Mucosa of stomach (tissue), 1 donor: ENCODE data around the gene KCNQ1.

Experiments used
- H3K27me3 ChIP-seq: one replicate; pipeline ENCODE4 v1.7.0; 2013; ENCODE audit warnings: mild to moderate bottlenecking, low read length; ENCODE audit not compliant: control insufficient read depth, insufficient read depth
- H3K36me3 ChIP-seq: one replicate; pipeline ENCODE4 v1.7.0; 2013; ENCODE audit warnings: low read length; ENCODE audit not compliant: control insufficient read depth, insufficient read depth
- H3K4me1 ChIP-seq: one replicate; pipeline ENCODE4 v1.7.0; 2013; ENCODE audit warnings: mild to moderate bottlenecking, low read length; ENCODE audit not compliant: control insufficient read depth, insufficient read depth
- H3K4me3 ChIP-seq: one replicate; pipeline ENCODE4 v1.7.0; 2013; ENCODE audit warnings: low read length
- H3K9ac ChIP-seq: one replicate; pipeline ENCODE4 v1.7.0; 2013; ENCODE audit warnings: mild to moderate bottlenecking, low read length, moderate library complexity
- H3K9me3 ChIP-seq: one replicate; pipeline ENCODE4 v1.7.0; 2013; ENCODE audit warnings: mild to moderate bottlenecking, low read length, moderate library complexity; ENCODE audit not compliant: control insufficient read depth
- donor health status: Pancreatic carcinoma.

The KCNQ1 gene

DNA sequence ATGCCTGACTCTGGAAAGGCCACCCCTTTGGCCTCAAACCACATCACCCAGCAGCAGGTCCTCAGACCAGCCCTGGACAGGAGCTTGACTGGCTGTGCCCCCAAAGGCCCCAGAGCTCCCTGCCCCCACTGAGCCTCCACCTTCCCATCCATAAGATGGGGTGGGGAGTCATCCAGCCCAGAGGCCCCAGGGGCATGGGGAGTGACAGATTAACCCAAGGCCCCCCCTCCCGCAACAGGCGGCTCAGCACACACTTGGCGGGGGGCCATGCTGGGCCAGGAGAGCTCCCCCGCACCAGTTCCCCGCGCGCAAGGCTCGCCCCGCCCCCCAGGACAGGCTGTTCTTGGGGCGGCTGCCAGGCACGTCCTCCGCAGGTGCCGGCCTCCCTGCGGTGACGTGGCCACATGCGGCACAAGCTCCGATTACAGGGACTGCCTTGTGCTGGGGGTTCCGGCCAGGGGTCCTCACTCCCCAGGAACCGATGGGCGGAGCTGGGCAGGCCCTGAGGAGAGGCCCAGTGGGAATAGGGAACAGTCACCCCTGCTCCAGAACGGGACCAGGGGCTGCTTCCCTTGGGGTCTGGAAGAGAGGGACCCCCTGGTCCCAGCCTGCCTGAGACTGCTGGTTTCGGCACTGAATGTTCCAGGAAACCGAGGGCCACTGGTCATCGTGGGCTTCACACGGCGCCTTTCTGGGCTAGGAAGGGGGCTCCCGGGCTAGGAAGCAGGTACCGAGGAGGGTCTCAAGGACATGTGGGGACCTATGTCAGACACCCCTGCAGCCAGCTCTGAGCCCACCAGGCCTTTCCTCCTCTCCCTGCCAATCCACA lies 445.9 kb downstream of the KCNQ1 start:
- Histone ChIP-seq H3K9ac (peak overlapping the region; percentile 80), H3K9me3 (no peaks in the 10 kb centered on the region), H3K4me3 (peak overlapping the region; percentile 19), H3K27me3 (no peaks in the 10 kb centered on the region), H3K4me1 (peaks cover 37% of the 10 kb centered on the region), H3K36me3 (no peaks in the 10 kb centered on the region)

DNA sequence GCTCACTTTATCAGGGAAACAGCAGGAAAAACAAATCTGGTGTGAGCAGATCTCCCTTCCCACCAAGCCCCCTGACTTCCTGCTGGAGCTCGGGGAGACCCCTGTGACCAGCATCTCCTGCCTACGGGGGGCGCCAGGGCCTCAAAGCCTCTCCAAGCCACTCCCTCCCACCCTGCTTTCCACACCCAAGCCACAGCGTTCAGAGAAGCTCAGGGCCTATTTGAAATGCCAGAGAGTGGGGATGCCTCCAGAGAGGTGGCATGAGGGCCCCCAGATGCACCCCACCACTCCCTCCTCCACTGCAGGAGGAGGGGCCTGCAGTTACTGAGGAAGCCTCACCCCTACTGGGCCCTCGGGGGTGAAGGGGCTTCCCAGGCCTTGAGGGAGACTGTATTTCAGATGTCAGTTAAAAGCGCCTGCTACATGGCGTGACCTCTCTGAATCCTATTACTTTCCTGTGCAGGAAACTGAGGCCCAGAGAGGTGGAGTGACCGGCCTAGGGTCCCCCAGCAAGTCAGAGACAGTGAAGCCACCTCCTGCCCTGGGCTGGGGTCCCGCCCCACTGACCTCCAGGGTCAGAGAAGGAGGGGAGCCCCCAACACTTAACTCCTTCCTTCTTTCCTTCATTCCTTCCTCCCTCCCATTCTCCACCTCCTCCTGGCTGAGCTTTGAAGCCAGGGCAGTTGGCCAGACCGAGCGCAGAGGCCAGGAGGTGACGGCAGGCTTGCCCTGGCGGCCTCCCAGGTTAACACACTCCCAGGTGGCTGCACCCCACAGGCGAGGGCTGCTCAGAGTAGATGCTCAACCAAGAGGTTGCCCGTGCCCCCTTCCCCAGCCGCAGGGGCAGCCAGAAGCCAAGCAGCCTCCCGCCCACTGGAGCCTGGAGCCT lies 446.8 kb downstream of the KCNQ1 start:
- H3K9ac ChIP-seq: peak overlapping the region; percentile 80
- peaks cover 34% of the 10 kb centered on the region for H3K4me1 ChIP-seq
- no peaks in the 10 kb centered on the region for H3K36me3 ChIP-seq
- no peaks in the 10 kb centered on the region for H3K27me3 ChIP-seq
- peak overlapping the region; percentile 19 for H3K4me3 ChIP-seq
- no peaks in the 10 kb centered on the region for H3K9me3 ChIP-seq

- H3K4me3 ChIP-seq: peak overlapping the region; percentile 19
- H3K9me3 ChIP-seq: no peaks in the 10 kb centered on the region
- H3K36me3 ChIP-seq: no peaks in the 10 kb centered on the region
- H3K4me1 ChIP-seq: peaks cover 33% of the 10 kb centered on the region
- no peaks in the 10 kb centered on the region for H3K27me3 ChIP-seq
- H3K9ac ChIP-seq: peak overlapping the region; percentile 47
These were observed 447.6 kb downstream of the KCNQ1 start for GRCh38 chr11:2892215-2892966.

- H3K27me3 ChIP-seq: no peaks in the 10 kb centered on the region
These were observed 448.2 kb downstream of the KCNQ1 start for GRCh38 chr11:2892967-2893528.

GRCh38 chr11:2893935-2894334 lies 449.1 kb downstream of the KCNQ1 start:
- Histone ChIP-seq H3K4me3 (no peak overlapping the region), H3K27me3 (no peaks in the 10 kb centered on the region), H3K36me3 (no peaks in the 10 kb centered on the region), H3K9me3 (no peaks in the 10 kb centered on the region), H3K9ac (no peak overlapping the region), H3K4me1 (peaks cover 43% of the 10 kb centered on the region)

More at GRCh38 chr11:2892967-2893528, 448.2 kb downstream of the KCNQ1 start:
- peak overlapping the region; percentile 47 for H3K9ac ChIP-seq
- H3K36me3 ChIP-seq: no peaks in the 10 kb centered on the region
- no peak overlapping the region for H3K4me3 ChIP-seq
- H3K9me3 ChIP-seq: no peaks in the 10 kb centered on the region
- H3K4me1 ChIP-seq: peaks cover 34% of the 10 kb centered on the region

- peaks cover 44% of the 10 kb centered on the region for H3K4me1 ChIP-seq
- H3K36me3 ChIP-seq: no peaks in the 10 kb centered on the region
- no peaks in the 10 kb centered on the region for H3K9me3 ChIP-seq
- no peak overlapping the region for H3K4me3 ChIP-seq
- H3K9ac ChIP-seq: no peak overlapping the region
- no peaks in the 10 kb centered on the region for H3K27me3 ChIP-seq
These were observed 451.2 kb downstream of the KCNQ1 start for GRCh38 chr11:2896047-2896446.

DNA sequence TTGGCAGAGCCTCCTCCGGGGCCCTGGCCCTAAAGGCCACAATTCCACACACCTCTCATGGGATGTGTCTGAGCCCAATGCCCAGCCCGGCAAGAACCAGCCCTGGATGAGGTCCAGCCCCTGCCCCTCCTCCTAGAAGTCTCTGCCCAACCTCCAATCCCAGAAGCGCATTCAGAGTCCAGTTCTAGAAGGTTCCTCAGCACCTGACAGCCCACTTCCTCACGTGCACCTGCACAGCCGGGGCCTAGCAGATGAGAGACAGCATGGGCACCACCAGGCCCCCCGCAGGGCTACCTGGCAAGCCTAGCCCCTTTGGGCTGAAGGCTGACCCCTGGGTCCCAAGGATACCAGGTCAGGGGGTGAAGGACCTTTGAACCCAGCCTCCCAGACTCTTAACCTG lies 452.2 kb downstream of the KCNQ1 start:
- H3K36me3 ChIP-seq: no peaks in the 10 kb centered on the region
- H3K9ac ChIP-seq: no peak overlapping the region
- H3K4me3 ChIP-seq: no peak overlapping the region
- H3K27me3 ChIP-seq: no peaks in the 10 kb centered on the region
- H3K4me1 ChIP-seq: peaks cover 40% of the 10 kb centered on the region
- no peaks in the 10 kb centered on the region for H3K9me3 ChIP-seq

GRCh38 chr11:2898366-2899079 lies 453.7 kb downstream of the KCNQ1 start:
- no peaks in the 10 kb centered on the region for H3K9me3 ChIP-seq
- H3K36me3 ChIP-seq: no peaks in the 10 kb centered on the region
- H3K4me1 ChIP-seq: peaks cover 40% of the 10 kb centered on the region
- no peaks in the 10 kb centered on the region for H3K27me3 ChIP-seq
- no peak overlapping the region for H3K9ac ChIP-seq
- no peak overlapping the region for H3K4me3 ChIP-seq
